ENCODE measurements around the gene AP3S2.
"Not testable (repeated sequence)": the region's sequence is repeated elsewhere in the genome, so short reads cannot be mapped to it uniquely, and the experiment has no call there.

The AP3S2 gene

GRCh38 chr15:89802986-89803824, 90.6 kb downstream of the AP3S2 start:
- DNase-seq = no peak

GRCh38 chr15:89802231-89802928, 91.4 kb downstream of the AP3S2 start:
- no peak for DNase-seq

GRCh38 chr15:89801471-89802195, 92.2 kb downstream of the AP3S2 start:
- no peak for DNase-seq

- DNase-seq = no peak
Measured at GRCh38 chr15:89799918-89800498, 93.8 kb downstream of the AP3S2 start.

GRCh38 chr15:89799011-89799911, 94.5 kb downstream of the AP3S2 start:
- DNase-seq = no peak

- no peak for DNase-seq
Measured at GRCh38 chr15:89797678-89798201, 96.1 kb downstream of the AP3S2 start.

GRCh38 chr15:89795996-89796395, 97.8 kb downstream of the AP3S2 start:
- no peak for DNase-seq

- no peak for DNase-seq
Measured at GRCh38 chr15:89794627-89795241, 99.1 kb downstream of the AP3S2 start.

- no peak for DNase-seq
Measured at GRCh38 chr15:89792106-89792805, 101.5 kb downstream of the AP3S2 start.

- no peak for DNase-seq
Measured at GRCh38 chr15:89790661-89791060, 103.1 kb downstream of the AP3S2 start.

GRCh38 chr15:89790206-89790605, 103.6 kb downstream of the AP3S2 start:
- DNase-seq = no peak

- DNase-seq = not testable (repeated sequence)
Measured at GRCh38 chr15:89788585-89788984, 105.2 kb downstream of the AP3S2 start.

GRCh38 chr15:89787944-89788343, 105.8 kb downstream of the AP3S2 start:
- no peak for DNase-seq

GRCh38 chr15:89785774-89786140, 108.0 kb downstream of the AP3S2 start:
- DNase-seq = no peak

- DNase-seq = no peak
Measured at GRCh38 chr15:89785064-89785773, 108.6 kb downstream of the AP3S2 start.

GRCh38 chr15:89784686-89784960, 109.2 kb downstream of the AP3S2 start:
- no peak for DNase-seq

- DNase-seq = no peak
Measured at GRCh38 chr15:89783861-89784685, 109.7 kb downstream of the AP3S2 start.
